ENCODE measurements around the gene NFKBIA.
"Not testable (repeated sequence)": the region's sequence is repeated elsewhere in the genome, so short reads cannot be mapped to it uniquely, and the experiment has no call there.

The NFKBIA gene

DNA sequence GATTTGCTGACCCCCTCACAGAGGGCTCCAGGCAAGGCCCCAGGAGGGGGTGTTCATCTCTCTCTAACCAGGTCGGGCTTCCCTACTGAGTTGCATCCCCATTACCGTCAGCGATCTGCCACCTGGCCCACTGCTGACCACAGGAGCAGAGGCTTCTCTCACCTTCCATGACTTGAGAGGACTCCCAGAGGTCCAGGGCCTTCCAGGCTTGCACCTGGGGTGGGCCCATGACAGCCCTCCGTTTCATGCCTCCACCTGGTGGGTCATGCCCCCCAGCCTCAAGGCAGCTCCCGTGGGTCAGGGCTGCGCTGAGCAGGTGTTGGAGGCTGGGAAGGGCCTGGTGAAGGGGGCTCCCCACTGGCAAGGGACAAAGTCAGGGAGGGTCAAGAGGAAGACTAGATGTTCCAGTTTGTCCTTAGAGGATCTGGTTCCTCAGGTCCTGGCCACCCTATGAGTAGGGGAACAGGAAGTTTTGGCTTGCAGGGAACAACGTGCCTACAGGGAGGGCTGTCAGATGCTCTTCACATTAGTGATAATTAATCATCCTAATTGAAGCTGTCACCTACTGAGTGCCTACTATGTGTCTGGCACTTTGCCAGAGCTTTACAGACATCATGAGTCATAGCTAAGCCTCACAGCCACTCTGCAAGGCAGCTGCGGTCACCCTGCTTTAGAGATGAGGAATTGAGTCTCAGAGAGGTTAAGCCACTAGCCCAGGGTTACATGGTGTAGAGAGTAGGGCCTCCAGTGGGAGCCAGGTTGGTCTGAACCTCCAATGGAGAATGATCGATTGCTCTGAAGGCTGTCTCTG is 13.8 kb downstream of the NFKBIA start:
- no peak for DNase-seq (ENCODE audit: low read depth)

- DNase-seq (ENCODE audit: low read depth), result no peak
These were observed 15.3 kb downstream of the NFKBIA start for GRCh38 chr14:35389315-35389667.

DNA sequence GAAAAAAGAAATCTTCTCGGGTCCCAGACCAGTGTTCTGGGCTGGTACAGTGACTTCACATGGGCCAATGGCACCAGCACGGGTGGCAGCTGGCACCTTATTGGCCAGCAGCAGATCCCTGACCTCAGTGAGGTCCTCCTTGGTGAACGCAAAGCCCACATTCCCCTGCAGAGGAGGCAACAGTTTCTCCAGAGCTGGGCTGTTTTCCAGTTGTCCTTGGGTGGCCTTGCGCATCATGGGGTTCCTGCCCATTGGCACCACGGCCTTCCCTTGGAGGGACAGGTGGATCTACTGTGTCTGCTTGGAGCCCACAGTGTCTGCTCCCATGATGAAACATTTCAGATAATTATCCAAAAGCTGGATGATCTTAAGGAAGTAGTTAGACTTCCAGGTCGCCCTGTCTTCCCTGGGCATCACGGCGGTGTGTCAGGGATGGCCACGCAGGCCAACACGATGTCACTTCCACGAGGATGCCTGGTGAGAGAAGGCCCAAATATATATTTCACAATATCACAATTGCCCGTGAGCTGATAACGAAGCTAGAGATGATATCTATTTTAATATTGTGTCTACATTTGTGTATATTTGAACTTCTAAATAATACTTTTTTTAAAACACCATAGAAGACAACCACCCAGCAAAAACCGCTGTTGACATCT is 15.8 kb downstream of the NFKBIA start:
- DNase-seq (ENCODE audit: low read depth), result no peak

GRCh38 chr14:35387713-35388579 is 16.6 kb downstream of the NFKBIA start:
- DNase-seq (ENCODE audit: low read depth), result no peak

DNA sequence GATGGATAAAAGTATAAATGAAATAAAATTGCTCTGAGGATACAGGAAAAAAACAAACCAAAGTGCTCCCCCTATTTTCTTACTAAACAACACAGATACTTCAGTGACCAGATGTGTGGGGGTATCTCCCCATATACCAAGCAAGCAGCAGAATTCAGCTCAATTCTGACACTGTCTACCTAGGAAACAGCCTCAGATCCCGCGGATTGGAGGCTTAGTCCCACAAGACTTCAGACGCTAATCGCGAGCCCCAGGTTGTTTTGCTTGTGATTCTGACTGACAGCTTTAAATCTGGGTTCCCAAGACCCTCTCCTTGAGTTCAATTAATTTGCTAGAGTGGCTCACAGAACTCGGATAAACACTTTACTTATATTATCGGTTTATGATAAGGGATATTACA is 17.3 kb downstream of the NFKBIA start:
- DNase-seq (ENCODE audit: low read depth), result no peak

DNA sequence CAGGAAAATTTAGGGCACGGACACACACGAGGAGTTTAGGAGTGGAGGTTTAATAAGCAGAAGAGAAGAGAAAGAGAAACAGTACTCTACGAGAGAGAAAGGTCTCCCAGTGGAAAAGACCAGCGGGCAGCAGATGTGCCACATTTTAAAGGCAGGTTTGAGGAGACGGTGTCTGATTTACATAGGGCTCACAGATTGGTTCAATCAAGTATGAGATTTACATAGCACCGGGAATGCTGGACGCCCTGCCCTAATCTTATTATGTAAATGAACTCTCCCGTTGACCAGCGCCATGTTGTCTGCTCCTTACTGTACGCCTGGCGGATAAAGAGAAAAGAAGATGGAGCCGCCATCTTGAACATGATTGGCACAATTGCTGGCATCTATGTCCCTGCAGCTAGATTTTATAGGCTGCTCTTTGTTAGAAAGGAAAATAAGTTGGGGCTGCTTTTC is 17.9 kb downstream of the NFKBIA start:
- DNase-seq (ENCODE audit: low read depth), result no peak

DNA sequence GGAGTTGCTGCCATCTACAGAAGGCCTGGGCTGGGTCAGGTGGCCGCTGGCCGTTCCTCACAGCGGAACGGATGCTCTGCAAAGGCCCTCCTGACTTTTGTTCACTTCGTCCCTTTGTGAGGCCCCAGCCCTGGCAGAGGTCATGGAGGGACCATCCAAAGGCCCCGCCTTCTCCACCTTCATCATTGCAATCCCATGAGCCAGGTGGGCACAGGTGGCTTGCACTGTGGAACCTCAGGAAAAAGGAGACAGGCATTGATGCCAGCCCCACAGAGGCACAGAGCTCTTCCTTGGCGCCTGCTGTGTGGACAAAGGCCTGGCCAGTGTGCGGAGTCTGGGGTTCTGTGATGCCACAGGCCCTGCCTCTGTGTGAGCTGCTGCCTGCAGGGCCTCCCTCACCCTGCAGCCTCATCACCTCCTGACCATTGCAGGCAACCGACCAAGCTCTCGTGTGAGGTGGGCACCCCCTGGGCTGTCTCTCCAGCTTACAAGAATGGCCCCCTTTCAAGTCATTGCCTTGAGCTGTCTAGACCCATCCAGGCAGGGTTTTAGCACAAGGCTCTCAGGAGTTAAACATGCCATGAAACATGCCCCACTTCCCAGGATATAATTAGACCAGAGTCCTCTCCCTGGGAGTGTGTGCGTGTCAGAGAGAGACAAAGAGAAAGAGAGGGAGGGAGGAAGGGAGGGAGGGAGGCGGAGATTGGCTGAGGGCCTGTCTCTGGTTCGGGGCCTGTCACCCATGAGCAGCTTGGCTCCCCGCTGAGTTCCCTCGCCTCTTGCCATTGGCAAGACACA is 19.3 kb downstream of the NFKBIA start:
- no peak for DNase-seq (ENCODE audit: low read depth)

- DNase-seq (ENCODE audit: low read depth), result no peak
These were observed 20.0 kb downstream of the NFKBIA start for GRCh38 chr14:35384455-35385041.

- no peak for DNase-seq (ENCODE audit: low read depth)
These were observed 20.7 kb downstream of the NFKBIA start for GRCh38 chr14:35383569-35384454.

GRCh38 chr14:35380794-35381193 is 23.8 kb downstream of the NFKBIA start:
- DNase-seq (ENCODE audit: low read depth), result no peak

- not testable (repeated sequence) for DNase-seq (ENCODE audit: low read depth)
These were observed 25.2 kb downstream of the NFKBIA start for GRCh38 chr14:35379234-35379933.

- DNase-seq (ENCODE audit: low read depth), result no peak
These were observed 25.9 kb downstream of the NFKBIA start for GRCh38 chr14:35378425-35379233.

DNA sequence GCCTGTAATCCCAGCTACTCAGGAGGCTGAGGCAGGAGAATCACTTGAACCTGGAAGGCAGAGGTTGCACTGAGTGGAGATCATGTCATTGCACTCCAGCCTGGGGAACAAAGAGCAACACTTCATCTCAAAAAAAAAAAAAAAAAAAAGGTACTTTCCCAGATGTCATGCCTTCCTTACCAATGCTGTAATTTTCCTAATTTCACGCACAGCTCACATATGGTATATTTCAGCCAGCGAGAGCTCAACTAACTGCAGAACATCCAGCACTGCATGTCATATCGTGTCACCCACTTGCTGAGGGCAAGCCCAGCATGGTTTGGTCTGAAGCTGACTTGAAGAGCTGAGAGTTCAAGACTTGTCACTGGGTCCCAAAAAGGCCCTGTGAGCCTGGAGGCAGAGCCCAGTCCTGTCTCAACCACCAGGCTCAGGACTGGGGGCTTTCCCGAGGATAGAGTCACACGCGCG is 29.0 kb downstream of the NFKBIA start:
- DNase-seq (ENCODE audit: low read depth), result no peak

DNA sequence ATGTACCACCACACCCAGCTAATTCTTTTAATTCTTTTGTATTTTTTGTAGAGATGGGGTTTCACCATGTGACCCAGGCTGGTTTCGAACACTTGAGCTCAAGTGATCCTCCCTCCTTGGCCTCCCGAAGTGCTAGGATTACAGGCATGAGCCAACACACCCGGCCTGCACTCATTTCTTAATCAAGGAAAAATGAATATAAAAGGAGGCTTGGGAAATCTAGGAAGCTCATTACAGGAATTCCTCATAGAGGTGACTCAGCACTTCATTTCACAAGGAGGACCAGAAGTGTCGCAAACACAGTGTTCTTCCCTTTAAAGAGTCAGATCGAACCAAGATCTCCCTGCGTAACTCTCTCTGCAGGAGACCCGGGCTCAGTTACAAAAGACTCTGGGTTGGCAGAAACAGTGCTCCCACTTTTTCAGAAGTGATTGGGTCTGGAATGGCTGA is 30.3 kb downstream of the NFKBIA start:
- no peak for DNase-seq (ENCODE audit: low read depth)

- not testable (repeated sequence) for DNase-seq (ENCODE audit: low read depth)
These were observed 31.3 kb downstream of the NFKBIA start for GRCh38 chr14:35373208-35373607.

GRCh38 chr14:35370969-35371368 is 33.6 kb downstream of the NFKBIA start:
- no peak for DNase-seq (ENCODE audit: low read depth)

GRCh38 chr14:35369701-35370191 is 34.8 kb downstream of the NFKBIA start:
- DNase-seq (ENCODE audit: low read depth), result no peak

- no peak for DNase-seq (ENCODE audit: low read depth)
These were observed 35.8 kb downstream of the NFKBIA start for GRCh38 chr14:35368583-35369392.

Measured in stimulated activated CD8-positive, alpha-beta memory T cell treated with anti-CD3 and anti-CD28 coated beads, Interleukin-7, amount 100 ng/mL, for 24 hours (primary cell).